ENCODE results near the gene MPP1. TPM values are rescaled to one million over a fixed set of nuclear protein-coding genes. Genes with fewer than 3 reads are reported as not detected.

Gene MPP1
- total RNA-seq, 4 donors from 2014 or later: 11.3 to 19.9 (median 15.9) TPM

DNA sequence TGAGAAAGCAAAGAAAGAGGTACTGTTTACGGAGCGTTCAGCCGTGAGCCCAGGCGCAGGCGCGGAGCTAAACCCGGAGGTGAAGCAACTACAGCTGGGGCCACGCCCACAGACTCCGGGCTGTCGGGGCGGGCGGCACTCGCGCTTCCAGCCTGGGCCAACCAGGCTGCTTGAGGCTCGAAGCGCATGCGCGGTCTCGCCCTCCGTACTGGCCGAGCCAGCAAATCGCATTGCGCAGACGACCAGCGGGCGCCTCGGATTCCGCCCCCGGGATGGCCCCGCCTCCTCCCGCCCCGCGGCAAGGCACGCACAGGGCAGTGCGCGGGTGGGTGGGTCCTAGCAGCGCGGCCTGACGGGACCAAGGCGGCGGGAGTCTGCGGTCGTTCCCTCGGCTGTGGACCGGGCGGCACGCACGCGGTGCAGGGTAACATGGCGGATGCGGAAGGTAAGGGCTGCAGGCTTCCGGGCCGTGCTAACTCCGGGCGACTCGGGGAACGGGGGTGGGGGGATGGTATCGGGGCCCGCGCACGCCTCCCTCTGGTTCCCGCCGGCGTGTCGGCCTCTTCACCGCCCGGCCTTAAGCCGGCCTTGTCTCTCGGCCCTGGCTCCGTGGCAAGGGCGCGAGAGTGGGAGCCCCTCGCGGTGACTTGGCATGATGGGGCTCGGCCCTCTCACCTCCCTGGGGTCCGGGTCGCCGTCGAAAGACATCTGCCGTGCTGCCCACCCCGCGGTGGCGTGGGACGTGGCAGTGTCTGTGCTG is 42.6 kb downstream of the MPP1 start, which contains the start of gene DKC1:
Gene DKC1 (plus strand): TSS at position 328 of the 760 bp plus-strand sequence. CDS start 102 bp downstream, at position 430.
- Histone ChIP-seq H3K27ac (peak within 1 kb of the TSS; percentile 79 to 88 (median 82)), H3K9me3 (no peaks in the 10 kb centered on the region), H3K4me3 (peak within 1 kb of the TSS; percentile 66 to 77 (median 76)), H3K27me3 (no peaks in the 10 kb centered on the region), H3K4me1 (peaks cover 0 to 10% of the 10 kb centered on the region in 2 donors), H3K36me3 (peaks cover 0 to 18% of the 10 kb centered on the region in 2 donors)
- DNase-seq (peak; percentile 91 to 93), ATAC-seq (peak; percentile 92 to 96)
- in situ Hi-C loops (cut with MboI; ENCODE audit: low sequenced_read_pairs in 4 of 4) (no loop called here), intact Hi-C loops (cut with DNase I; ENCODE audit: low total_unique reads) (loop anchor here (2.0 to 10.0 kb wide), 3 partner anchors 42 to 1120 kb away; partner anchors contain the start of genes G6PD, IKBKG, MPP1 and VAMP7)
- TF ChIP-seq, protein P1, sequence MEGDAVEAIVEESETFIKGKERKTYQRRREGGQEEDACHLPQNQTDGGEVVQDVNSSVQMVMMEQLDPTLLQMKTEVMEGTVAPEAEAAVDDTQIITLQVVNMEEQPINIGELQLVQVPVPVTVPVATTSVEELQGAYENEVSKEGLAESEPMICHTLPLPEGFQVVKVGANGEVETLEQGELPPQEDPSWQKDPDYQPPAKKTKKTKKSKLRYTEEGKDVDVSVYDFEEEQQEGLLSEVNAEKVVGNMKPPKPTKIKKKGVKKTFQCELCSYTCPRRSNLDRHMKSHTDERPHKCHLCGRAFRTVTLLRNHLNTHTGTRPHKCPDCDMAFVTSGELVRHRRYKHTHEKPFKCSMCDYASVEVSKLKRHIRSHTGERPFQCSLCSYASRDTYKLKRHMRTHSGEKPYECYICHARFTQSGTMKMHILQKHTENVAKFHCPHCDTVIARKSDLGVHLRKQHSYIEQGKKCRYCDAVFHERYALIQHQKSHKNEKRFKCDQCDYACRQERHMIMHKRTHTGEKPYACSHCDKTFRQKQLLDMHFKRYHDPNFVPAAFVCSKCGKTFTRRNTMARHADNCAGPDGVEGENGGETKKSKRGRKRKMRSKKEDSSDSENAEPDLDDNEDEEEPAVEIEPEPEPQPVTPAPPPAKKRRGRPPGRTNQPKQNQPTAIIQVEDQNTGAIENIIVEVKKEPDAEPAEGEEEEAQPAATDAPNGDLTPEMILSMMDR (IDR thresholded peaks at IDR 0.05 in 4 of 5, conservative IDR thresholded peaks at IDR 0.05 in 1 of 5): peak in 1 of 5 experiments; percentile 22
- TF ChIP-seq POLR2A (IDR thresholded peaks at IDR 0.05): peak; percentile 55 to 57

DNA sequence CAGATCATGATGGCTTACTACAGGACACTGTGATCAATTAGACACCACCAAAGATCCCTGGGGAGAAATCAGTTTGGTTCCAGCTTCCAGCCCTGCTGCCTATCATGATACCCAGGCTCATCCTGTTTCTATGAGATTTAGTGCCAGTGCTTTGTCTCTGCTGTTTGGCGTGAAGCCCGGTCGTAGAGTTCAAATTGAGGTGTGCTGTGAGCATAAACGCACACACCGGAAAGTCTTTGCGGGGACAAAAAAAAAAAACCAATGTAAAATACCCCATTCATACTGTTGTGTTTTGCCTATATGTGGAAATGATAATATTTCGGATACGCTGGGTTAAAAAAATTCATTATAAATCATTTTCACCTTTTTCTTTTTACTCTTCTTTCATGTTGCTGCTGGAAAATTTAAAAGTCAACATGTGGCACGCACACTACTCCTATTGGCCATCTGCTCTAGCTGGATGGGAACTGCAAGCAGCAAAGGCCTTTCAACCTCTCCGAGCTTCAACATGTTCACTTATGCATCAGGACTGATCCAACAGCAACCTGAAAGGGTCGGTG is 43.2 kb downstream of the MPP1 start:
- TF ChIP-seq, protein P1 (IDR thresholded peaks at IDR 0.05 in 4 of 5, conservative IDR thresholded peaks at IDR 0.05 in 1 of 5): no peak
- TF ChIP-seq POLR2A (IDR thresholded peaks at IDR 0.05): no peak
- Histone ChIP-seq H3K27me3 (no peaks in the 10 kb centered on the region), H3K9me3 (no peaks in the 10 kb centered on the region), H3K27ac (peak overlapping the region; percentile 79 to 88 (median 82)), H3K36me3 (peaks cover 0 to 12% of the 10 kb centered on the region in 2 donors), H3K4me3 (peak overlapping the region; percentile 59 to 77 (median 71)), H3K4me1 (peaks cover 0 to 10% of the 10 kb centered on the region in 2 donors)
- in situ Hi-C loops (cut with MboI; ENCODE audit: low sequenced_read_pairs in 4 of 4): no loop called here
- intact Hi-C loops (cut with DNase I; ENCODE audit: low total_unique reads): loop anchor here (2.0 to 10.0 kb wide), 3 partner anchors 43 to 1120 kb away; partner anchors contain the start of genes G6PD, IKBKG, MPP1 and VAMP7
- ATAC-seq: peak; percentile 49 to 66
- DNase-seq: peak in 1 of 2 donors; percentile 12

DNA sequence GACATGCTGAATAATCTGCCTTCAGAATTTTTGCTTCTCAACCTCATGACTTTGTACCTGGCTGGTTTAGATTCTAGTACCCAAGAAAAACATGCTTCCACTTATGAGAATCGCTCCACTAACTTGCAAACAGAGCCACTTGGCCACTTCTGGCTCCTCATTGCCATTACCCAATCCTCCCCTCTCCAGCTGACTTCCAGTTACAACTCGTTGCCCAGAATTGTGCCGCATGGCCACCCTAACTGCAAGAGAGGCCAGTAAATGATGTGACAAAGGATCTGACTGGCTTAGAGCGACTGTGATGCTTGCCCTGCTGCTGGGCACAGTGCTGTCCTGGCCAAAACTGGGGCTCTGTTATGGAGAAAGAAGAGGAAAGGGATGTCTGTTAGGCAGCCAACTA is 46.6 kb downstream of the MPP1 start:
- no peaks in the 10 kb centered on the region for H3K27me3 ChIP-seq

GRCh38 chrX:154751669-154752271 is 53.5 kb downstream of the MPP1 start:
- no peaks in the 10 kb centered on the region for H3K9me3 ChIP-seq
- in situ Hi-C loops (cut with MboI; ENCODE audit: low sequenced_read_pairs in 4 of 4): no loop called here
- no peaks in the 10 kb centered on the region for H3K4me1 ChIP-seq
- peak overlapping the region in 2 of 4 donors; percentile 38 to 47 for H3K27ac ChIP-seq
- H3K27me3 ChIP-seq: peaks cover 0 to 7% (median 0%) of the 10 kb centered on the region in 3 donors
- ATAC-seq: peak; percentile 47 to 54
- TF ChIP-seq, protein P1 (IDR thresholded peaks at IDR 0.05 in 4 of 5, conservative IDR thresholded peaks at IDR 0.05 in 1 of 5): no peak
- no peak for TF ChIP-seq POLR2A (IDR thresholded peaks at IDR 0.05)
- intact Hi-C loops (cut with DNase I; ENCODE audit: low total_unique reads): loop anchor here (2.0 kb wide), 1 partner anchor 21 kb away; no protein-coding TSS in a partner anchor
- no peak for DNase-seq
- no peaks in the 10 kb centered on the region for H3K36me3 ChIP-seq
- H3K4me3 ChIP-seq: peak overlapping the region in 2 of 4 donors; percentile 34 to 59

More for the DNA sequence above, 46.6 kb downstream of the MPP1 start:
- ATAC-seq (no peak), DNase-seq (no peak)
- Histone ChIP-seq H3K36me3 (no peaks in the 10 kb centered on the region), H3K4me1 (peaks cover 0 to 4% of the 10 kb centered on the region in 2 donors), H3K27ac (no peak overlapping the region), H3K4me3 (no peak overlapping the region), H3K9me3 (no peaks in the 10 kb centered on the region)
- in situ Hi-C loops (cut with MboI; ENCODE audit: low sequenced_read_pairs in 4 of 4): no loop called here
- intact Hi-C loops (cut with DNase I; ENCODE audit: low total_unique reads): no loop called here
- TF ChIP-seq, protein P1 (IDR thresholded peaks at IDR 0.05 in 4 of 5, conservative IDR thresholded peaks at IDR 0.05 in 1 of 5): no peak
- no peak for TF ChIP-seq POLR2A (IDR thresholded peaks at IDR 0.05)
